Measurements from ENCODE around the gene SSH2.

Gene SSH2

DNA sequence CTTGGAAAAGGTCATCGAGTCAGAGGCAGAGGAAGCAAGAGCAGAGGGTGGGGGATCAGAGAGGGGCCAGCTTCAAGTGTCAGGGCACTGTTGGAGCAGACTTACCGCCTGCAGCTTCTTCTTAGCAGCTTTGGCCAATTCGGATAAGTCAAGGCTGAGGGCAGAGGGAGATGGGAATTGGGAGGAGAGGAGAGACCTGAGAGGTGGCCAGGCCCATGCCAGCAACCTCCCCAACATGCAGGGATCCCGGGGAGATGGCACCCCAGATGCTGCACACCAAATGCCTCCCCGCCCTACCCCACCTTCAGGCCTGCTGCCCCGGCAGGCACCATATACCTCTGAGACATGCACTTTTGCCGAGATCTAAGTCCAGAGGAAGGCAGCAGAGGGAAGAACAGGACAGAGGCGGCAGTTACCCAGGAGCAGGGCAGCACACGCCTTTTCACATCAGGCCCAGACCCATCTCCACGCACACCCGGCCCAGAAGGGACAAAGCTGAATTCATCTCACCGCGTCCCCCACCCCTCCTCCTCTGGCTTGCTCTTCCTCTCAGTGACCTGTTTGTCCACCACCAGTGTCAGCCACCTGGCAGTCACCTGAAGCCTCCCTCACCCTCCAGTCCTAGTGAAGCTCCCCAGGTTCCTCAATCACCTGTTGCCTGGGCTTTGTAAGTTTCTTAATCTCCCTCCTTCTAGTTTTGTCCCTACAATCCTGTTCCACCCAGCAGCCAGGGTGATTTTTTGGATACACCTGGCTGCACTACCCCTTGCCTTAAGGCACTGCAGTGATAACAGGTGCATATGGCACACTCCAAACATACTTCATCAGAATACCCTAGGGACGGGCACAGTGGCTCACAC is 351.2 kb downstream of the SSH2 start:
- H3K27ac ChIP-seq (ENCODE audit: low read length): no peak overlapping the region
- TF ChIP-seq, protein P1, sequence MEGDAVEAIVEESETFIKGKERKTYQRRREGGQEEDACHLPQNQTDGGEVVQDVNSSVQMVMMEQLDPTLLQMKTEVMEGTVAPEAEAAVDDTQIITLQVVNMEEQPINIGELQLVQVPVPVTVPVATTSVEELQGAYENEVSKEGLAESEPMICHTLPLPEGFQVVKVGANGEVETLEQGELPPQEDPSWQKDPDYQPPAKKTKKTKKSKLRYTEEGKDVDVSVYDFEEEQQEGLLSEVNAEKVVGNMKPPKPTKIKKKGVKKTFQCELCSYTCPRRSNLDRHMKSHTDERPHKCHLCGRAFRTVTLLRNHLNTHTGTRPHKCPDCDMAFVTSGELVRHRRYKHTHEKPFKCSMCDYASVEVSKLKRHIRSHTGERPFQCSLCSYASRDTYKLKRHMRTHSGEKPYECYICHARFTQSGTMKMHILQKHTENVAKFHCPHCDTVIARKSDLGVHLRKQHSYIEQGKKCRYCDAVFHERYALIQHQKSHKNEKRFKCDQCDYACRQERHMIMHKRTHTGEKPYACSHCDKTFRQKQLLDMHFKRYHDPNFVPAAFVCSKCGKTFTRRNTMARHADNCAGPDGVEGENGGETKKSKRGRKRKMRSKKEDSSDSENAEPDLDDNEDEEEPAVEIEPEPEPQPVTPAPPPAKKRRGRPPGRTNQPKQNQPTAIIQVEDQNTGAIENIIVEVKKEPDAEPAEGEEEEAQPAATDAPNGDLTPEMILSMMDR (IDR thresholded peaks at IDR 0.05; ENCODE audit: low read depth, low read length): no peak
- no peak for TF ChIP-seq EZH2phosphoT487 (IDR thresholded peaks at IDR 0.05; ENCODE audit: low read depth)
- H3K27me3 ChIP-seq (ENCODE audit: low read depth, low read length): no peaks in the 10 kb centered on the region

GRCh38 chr17:29577385-29578211 is 352.4 kb downstream of the SSH2 start:
- Histone ChIP-seq H3K9me3 (ENCODE audit: insufficient read depth, low read length) (no peaks in the 10 kb centered on the region), H2AFZ (ENCODE audit: low read depth, low read length) (no peak overlapping the region), H3K36me3 (replicated peaks; ENCODE audit: low read depth, low read length) (peaks cover 37% of the 10 kb centered on the region), H3K4me3 (ENCODE audit: low read length) (no peak overlapping the region), H3K4me2 (ENCODE audit: low read length) (no peak overlapping the region), H3K27me3 (ENCODE audit: low read depth, low read length) (no peaks in the 10 kb centered on the region), H4K20me1 (ENCODE audit: insufficient read depth, low read length) (no peaks in the 10 kb centered on the region), H3K79me2 (ENCODE audit: low read length) (no peaks in the 10 kb centered on the region), H3K4me1 (ENCODE audit: low read length) (peaks cover 22% of the 10 kb centered on the region), H3K9ac (ENCODE audit: low read length) (no peak overlapping the region), H3K27ac (ENCODE audit: low read length) (no peak overlapping the region)
- TF ChIP-seq, protein P1 (IDR thresholded peaks at IDR 0.05; ENCODE audit: low read depth, low read length): no peak
- TF ChIP-seq EZH2phosphoT487 (IDR thresholded peaks at IDR 0.05; ENCODE audit: low read depth): no peak

More for the DNA sequence above, 351.2 kb downstream of the SSH2 start:
- peaks cover 9% of the 10 kb centered on the region for H3K79me2 ChIP-seq (ENCODE audit: low read length)
- no peaks in the 10 kb centered on the region for H4K20me1 ChIP-seq (ENCODE audit: insufficient read depth, low read length)
- H2AFZ ChIP-seq (ENCODE audit: low read depth, low read length): no peak overlapping the region
- H3K4me3 ChIP-seq (ENCODE audit: low read length): no peak overlapping the region
- H3K4me1 ChIP-seq (ENCODE audit: low read length): peaks cover 14% of the 10 kb centered on the region
- H3K4me2 ChIP-seq (ENCODE audit: low read length): no peak overlapping the region
- H3K36me3 ChIP-seq (replicated peaks; ENCODE audit: low read depth, low read length): peaks cover 50% of the 10 kb centered on the region
- no peak overlapping the region for H3K9ac ChIP-seq (ENCODE audit: low read length)
- no peaks in the 10 kb centered on the region for H3K9me3 ChIP-seq (ENCODE audit: insufficient read depth, low read length)

DNA sequence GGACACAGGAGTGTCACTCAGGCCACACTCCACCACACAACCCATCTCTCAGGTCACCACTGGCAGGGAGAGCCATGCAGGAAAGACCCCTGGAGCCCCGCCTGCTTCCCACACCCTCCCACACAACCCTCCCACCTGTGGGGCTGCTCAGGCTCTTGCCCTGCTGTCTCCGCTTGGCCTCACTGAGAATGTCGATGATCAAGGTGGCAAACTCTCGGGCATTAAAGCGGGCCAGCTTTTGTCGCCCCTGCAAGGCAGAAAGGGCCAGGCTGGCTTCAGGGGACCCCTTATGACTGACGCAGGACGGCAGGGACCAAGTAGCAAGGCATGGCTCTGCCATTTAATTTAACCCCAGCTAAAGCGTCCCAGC is 353.0 kb downstream of the SSH2 start:
- Histone ChIP-seq H3K4me2 (ENCODE audit: low read length) (no peak overlapping the region), H2AFZ (ENCODE audit: low read depth, low read length) (no peak overlapping the region), H3K9me3 (ENCODE audit: insufficient read depth, low read length) (no peaks in the 10 kb centered on the region), H3K9ac (ENCODE audit: low read length) (no peak overlapping the region), H3K36me3 (replicated peaks; ENCODE audit: low read depth, low read length) (peaks cover 31% of the 10 kb centered on the region), H4K20me1 (ENCODE audit: insufficient read depth, low read length) (no peaks in the 10 kb centered on the region), H3K79me2 (ENCODE audit: low read length) (no peaks in the 10 kb centered on the region), H3K4me1 (ENCODE audit: low read length) (peaks cover 26% of the 10 kb centered on the region), H3K27me3 (ENCODE audit: low read depth, low read length) (no peaks in the 10 kb centered on the region), H3K27ac (ENCODE audit: low read length) (no peak overlapping the region), H3K4me3 (ENCODE audit: low read length) (no peak overlapping the region)
- TF ChIP-seq, protein P1 (IDR thresholded peaks at IDR 0.05; ENCODE audit: low read depth, low read length): no peak
- TF ChIP-seq EZH2phosphoT487 (IDR thresholded peaks at IDR 0.05; ENCODE audit: low read depth): no peak

Data from OCI-LY3 (cell line).